ENCODE results near the gene KRTAP5-4.

Gene KRTAP5-4

DNA sequence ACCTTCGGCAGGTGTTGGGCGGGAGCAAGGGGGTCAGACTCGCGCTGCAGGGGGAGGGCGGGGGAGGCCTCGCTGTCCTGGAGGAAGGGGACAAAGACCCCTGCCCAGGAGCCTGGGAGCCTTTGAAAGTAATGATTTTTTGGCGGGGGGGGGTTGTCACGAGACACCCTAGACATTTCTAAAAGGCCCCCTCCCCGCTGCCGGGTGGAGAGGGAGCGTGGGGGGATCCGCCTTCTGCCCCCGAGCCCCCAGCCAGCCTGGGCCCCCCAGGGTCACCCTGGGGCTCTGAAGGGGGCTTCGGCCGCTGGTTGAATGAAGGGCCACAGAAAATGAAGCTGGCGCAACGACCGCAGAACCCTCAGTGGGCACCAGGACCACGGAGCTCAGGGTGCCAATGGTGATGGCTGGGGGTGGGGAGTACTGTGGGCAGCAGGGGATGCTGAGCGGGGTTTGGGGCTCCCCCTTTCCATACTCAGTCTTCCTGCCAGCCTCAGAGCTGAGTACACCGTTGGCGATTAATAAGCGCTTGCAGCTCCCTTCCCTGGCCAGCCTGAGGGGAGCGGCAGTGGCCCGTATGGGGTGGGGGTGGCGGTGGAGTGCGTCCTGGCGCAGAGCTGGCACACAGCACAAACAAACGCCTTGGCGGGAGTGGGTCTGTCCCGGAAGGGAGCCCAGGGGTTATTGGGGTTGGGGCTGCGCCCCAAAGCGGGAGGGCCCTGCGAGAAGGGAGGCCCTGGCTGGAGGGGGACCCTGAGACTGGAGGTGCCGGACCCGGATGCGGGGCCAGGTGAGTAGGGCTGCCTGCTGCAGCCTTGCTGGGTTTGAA, 48.6 kb downstream of the KRTAP5-4 start:
- Histone ChIP-seq H3K4me3 (ENCODE audit: low read length) (peak overlapping the region; percentile 11), H3K27me3 (ENCODE audit: control insufficient read depth, insufficient read depth, low read length) (no peaks in the 10 kb centered on the region), H3K9me3 (ENCODE audit: control insufficient read depth, low read length) (no peaks in the 10 kb centered on the region), H3K9ac (ENCODE audit: low read length) (peak overlapping the region; percentile 84), H3K4me1 (ENCODE audit: control insufficient read depth, insufficient read depth, low read length) (peaks cover 43% of the 10 kb centered on the region), H3K36me3 (ENCODE audit: control insufficient read depth, insufficient read depth, low read length) (no peaks in the 10 kb centered on the region)

DNA sequence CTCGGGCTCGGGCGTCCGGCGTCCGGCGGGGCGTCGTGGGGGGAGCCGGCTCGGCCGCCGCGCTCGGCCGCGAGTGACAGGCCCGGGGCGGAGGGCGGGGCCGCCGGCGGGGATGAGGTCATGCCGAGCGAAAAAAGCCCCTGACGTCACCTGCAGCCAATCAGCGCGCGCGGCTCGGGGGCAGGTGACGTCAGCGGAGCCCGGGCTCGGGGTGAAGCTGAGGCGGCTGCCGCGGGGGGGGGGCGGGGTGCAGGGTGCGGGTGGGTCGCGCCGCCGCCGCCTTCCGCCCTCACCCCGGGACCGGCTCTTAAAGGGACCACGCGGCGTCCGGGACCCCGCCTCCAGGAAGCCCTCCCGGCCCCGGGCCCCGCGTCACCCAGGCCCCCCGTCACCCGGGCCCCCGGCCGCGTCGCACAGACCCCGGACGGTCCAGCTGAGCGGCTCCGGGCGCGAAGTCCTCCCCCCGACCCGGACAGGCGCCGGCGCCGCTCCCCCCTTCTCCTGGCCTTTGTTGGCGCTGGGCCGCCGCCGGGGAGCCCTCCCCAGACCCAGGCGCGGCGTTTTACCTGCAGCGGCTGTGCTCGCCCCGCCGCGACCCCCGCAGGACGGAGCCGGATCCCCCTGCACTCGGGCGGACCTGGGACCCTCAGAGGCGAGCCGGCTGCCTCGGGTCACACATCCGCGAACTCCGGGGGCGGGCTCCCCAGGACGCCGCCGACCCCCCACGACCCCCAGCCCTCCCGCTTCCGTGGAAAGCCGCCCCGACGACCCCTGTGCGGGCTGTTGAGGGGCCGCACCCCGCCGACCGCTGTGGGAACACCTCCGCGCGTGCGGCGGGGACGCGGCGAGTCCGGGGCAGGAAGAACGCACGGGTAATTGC, 49.5 kb downstream of the KRTAP5-4 start, which contains the start of gene DUSP8:
TSS of gene DUSP8 (minus strand) at position 75 of the 880 bp plus-strand sequence. CDS start 6,445 bp downstream, outside the sequence.
- H3K4me1 ChIP-seq (ENCODE audit: control insufficient read depth, insufficient read depth, low read length): peaks cover 50% of the 10 kb centered on the region

DNA sequence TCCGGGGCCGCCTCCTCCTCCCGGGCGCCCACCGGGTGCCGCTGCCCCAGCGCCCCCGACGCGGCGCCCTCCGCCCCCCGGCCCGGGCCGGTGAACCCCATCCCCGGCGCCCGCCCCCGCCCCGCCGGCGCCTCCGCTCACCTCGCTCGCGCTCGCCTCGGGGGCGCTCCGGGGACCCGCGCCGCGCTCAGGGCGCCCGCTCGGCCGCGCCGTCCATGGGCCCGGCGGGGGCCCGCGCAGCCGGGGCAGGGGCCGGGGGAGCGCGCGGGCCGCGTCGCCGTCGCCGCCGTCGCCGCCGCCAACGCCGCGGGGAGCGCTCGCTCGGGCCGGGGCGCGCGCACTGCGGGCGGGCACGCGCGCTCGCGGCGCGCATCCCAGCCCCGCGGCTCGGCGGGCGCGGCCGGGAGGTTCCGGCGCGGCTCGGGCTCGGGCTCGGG, 50.2 kb downstream of the KRTAP5-4 start:
- H3K9me3 ChIP-seq (ENCODE audit: control insufficient read depth, low read length): no peaks in the 10 kb centered on the region
- no peak overlapping the region for H3K4me3 ChIP-seq (ENCODE audit: low read length)
- H3K4me1 ChIP-seq (ENCODE audit: control insufficient read depth, insufficient read depth, low read length): peaks cover 57% of the 10 kb centered on the region
- H3K9ac ChIP-seq (ENCODE audit: low read length): peak overlapping the region; percentile 72
- no peaks in the 10 kb centered on the region for H3K27me3 ChIP-seq (ENCODE audit: control insufficient read depth, insufficient read depth, low read length)
- no peaks in the 10 kb centered on the region for H3K36me3 ChIP-seq (ENCODE audit: control insufficient read depth, insufficient read depth, low read length)

More for the DNA sequence above, 49.5 kb downstream of the KRTAP5-4 start, which contains the start of gene DUSP8:
- H3K4me3 ChIP-seq (ENCODE audit: low read length): peak within 1 kb of the TSS; percentile 50
- no peaks in the 10 kb centered on the region for H3K27me3 ChIP-seq (ENCODE audit: control insufficient read depth, insufficient read depth, low read length)
- no peaks in the 10 kb centered on the region for H3K9me3 ChIP-seq (ENCODE audit: control insufficient read depth, low read length)
- no peaks in the 10 kb centered on the region for H3K36me3 ChIP-seq (ENCODE audit: control insufficient read depth, insufficient read depth, low read length)
- peak within 1 kb of the TSS; percentile 84 for H3K9ac ChIP-seq (ENCODE audit: low read length)

Measured in mucosa of stomach (tissue), 1 donor.